A549 (cell line): ENCODE measurements around the gene ATP5MK. TPM values are rescaled to one million over a fixed set of nuclear protein-coding genes. Genes with fewer than 3 reads are reported as not detected.
A peak's percentile ranks its signal among the peaks of the same experiment; 100 is the strongest.
"Not testable (repeated sequence)": the region's sequence is repeated elsewhere in the genome, so short reads cannot be mapped to it uniquely, and the experiment has no call there.

Experiments used
- ATAC-seq, 2 experiments: fragments of 200-7000 bp in 1 of 2; fragments of >200 bp in 1 of 2; cut with Nextera tagmentation in 1 of 2; cut with Tn5 transposase in 1 of 2; 3 replicates each; pipeline versions ENCODE4 v1.8.0 to v1.9.1; 2018 to 2020; ENCODE audit warnings: mild to moderate bottlenecking in 1 of 2, moderate library complexity in 1 of 2
- CTCF ChIA-PET: fragments of 300-600 bp; sonication (Branson Sonifier 250); formaldehyde crosslinking; extraction: SDS; loops from one replicate; lab custom pipeline; 2021; ENCODE audit warnings: antibody characterized with exemption, inconsistent platforms; lab: Yijun Ruan, JAX
- POLR2A ChIA-PET: fragments of 350-600 bp; formaldehyde crosslinking; extraction: SDS; loops from one replicate; lab custom pipeline; 2021; ENCODE audit warnings: antibody characterized with exemption, inconsistent platforms; lab: Yijun Ruan, JAX
- DNase-seq, 2 experiments: peaks; one replicate each; pipeline versions ENCODE4 v3.0.0 to v3.0.0-alpha.2; 2011 to 2016; ENCODE audit warnings: low read depth in 1 of 2, low spot score in 1 of 2
- FAIRE-seq: peaks from 2 replicates; lab custom pipeline; 2011; peaks lifted over from hg19 to GRCh38; lab: Jason Lieb, UNC
- H3K27ac ChIP-seq, 2 experiments: fragments of >200 bp; sonication (Bioruptor Twin); formaldehyde crosslinking; 3 replicates each; pipeline ENCODE4 v1.5.1; 2016 to 2017
- H3K4me1 ChIP-seq: fragments of >200 bp; sonication (Bioruptor Twin); formaldehyde crosslinking; 3 replicates; pipeline ENCODE4 v1.6.1; 2016
- H3K4me2 ChIP-seq: fragments of >200 bp; sonication (Bioruptor Twin); formaldehyde crosslinking; 3 replicates; pipeline ENCODE4 v1.6.1; 2016
- H3K4me3 ChIP-seq: fragments of >200 bp; sonication (Bioruptor Twin); formaldehyde crosslinking; 3 replicates; pipeline ENCODE4 v1.5.1; 2016
- H3K9me3 ChIP-seq: fragments of >200 bp; sonication (Bioruptor Twin); formaldehyde crosslinking; 3 replicates; pipeline ENCODE4 v1.6.1; 2016
- CTCF ChIP-seq: fragments of >200 bp; sonication (Bioruptor Twin); formaldehyde crosslinking; IDR thresholded peaks from 3 replicates; pipeline ENCODE4 v1.5.1; 2016
- ELK1 ChIP-seq: fragments of 150-350 bp; IDR thresholded peaks from 2 replicates; pipeline ENCODE4 v1.6.1; 2014; ENCODE audit warnings: low read depth, mild to moderate bottlenecking, low read length
- FOSL2 ChIP-seq, 2 experiments: fragments of 450-650 bp in 1 of 2; fragments of >200 bp in 1 of 2; sonication (Bioruptor Twin) in 1 of 2; formaldehyde crosslinking; IDR thresholded peaks; 2 replicates each; pipeline versions ENCODE4 v1.5.0 to v1.6.1; 2016 to 2020; ENCODE audit warnings: mild to moderate bottlenecking in 1 of 2, moderate library complexity in 1 of 2
- HOXA7 ChIP-seq: fragments of 250-450 bp; sonication (Bioruptor Pico); IDR thresholded peaks from 2 replicates; pipeline ENCODE4 v1.5.0; 2020; ENCODE audit warnings: mild to moderate bottlenecking, moderate library complexity
- HOXB13 ChIP-seq: fragments of 250-450 bp; sonication (Bioruptor Pico); IDR thresholded peaks from 2 replicates; pipeline ENCODE4 v1.5.0; 2020; ENCODE audit warnings: low read depth, mild to moderate bottlenecking, moderate library complexity
- KDM1A ChIP-seq: fragments of 200-600 bp; sonication (generic); IDR thresholded peaks from 2 replicates; pipeline ENCODE4 v1.6.1; 2016; ENCODE audit warnings: low read depth, mild to moderate bottlenecking
- MAX ChIP-seq: IDR thresholded peaks from 2 replicates; pipeline ENCODE4 v1.6.1; 2012
- PHF8 ChIP-seq: fragments of 200-600 bp; sonication (generic); IDR thresholded peaks from 2 replicates; pipeline ENCODE4 v1.6.1; 2016; ENCODE audit warnings: low read depth, mild to moderate bottlenecking, antibody characterized with exemption, moderate library complexity, borderline replicate concordance
- RCOR1 ChIP-seq: fragments of 150-350 bp; IDR thresholded peaks from 2 replicates; pipeline ENCODE4 v1.6.1; 2014; ENCODE audit warnings: antibody characterized with exemption, low read length, low read depth
- SMC3 ChIP-seq: fragments of >200 bp; sonication (Bioruptor Twin); formaldehyde crosslinking; IDR thresholded peaks from 3 replicates; pipeline ENCODE4 v1.6.1; 2018; ENCODE audit warnings: inconsistent platforms
- SREBF2 ChIP-seq: fragments of 450-650 bp; IDR thresholded peaks from 2 replicates; pipeline ENCODE4 v1.6.1; 2014; ENCODE audit warnings: mild to moderate bottlenecking, moderate library complexity
- TFCP2L1 ChIP-seq: fragments of 250-450 bp; sonication (Bioruptor Pico); IDR thresholded peaks from 2 replicates; pipeline ENCODE4 v1.5.0; 2021; ENCODE audit warnings: mild to moderate bottlenecking
- ZC3H11A ChIP-seq: fragments of 450-650 bp; IDR thresholded peaks from 2 replicates; pipeline ENCODE4 v1.6.1; 2014; ENCODE audit warnings: antibody characterized with exemption, mild to moderate bottlenecking
- WGBS: methylation state at CpG from one replicate; pipeline ENCODE4 v1.1.6; 2017; ENCODE audit errors: missing lambda C conversion rate; 5-methylcytosine and 5-hydroxymethylcytosine counted together
- polyA plus RNA-seq, 4 experiments: library from polyadenylated mRNA; depleted of rRNA in 3 of 4; stranded (reverse); fragments of >200 nt; fragmentation: RNase III in 1 of 4; extraction: RNeasy Plus Mini Kit Qiagen cat#74134 plus additional on column Dnase treatment in 1 of 4; gene quantifications; 2 replicates in 3 of 4; 3 replicates in 1 of 4; pipeline ENCODE4 v1.2.3, GENCODE V29; 2011 to 2017

Gene ATP5MK
- polyA plus RNA-seq, 2 of the 4 experiments (the other 2 are of a cell fraction) = 492 to 682 TPM

- peak in 1 of 2 experiments; percentile 16 for DNase-seq
- Histone ChIP-seq H3K4me3 (peak overlapping the region; percentile 93), H3K27ac (peak overlapping the region; percentile 79 to 95), H3K9me3 (no peaks in the 10 kb centered on the region), H3K4me1 (peaks cover 9% of the 10 kb centered on the region; the same call in 2 of the 3 replicates), H3K4me2 (peak overlapping the region; percentile 84)
- FAIRE-seq = no peak
- ATAC-seq = no peak; a peak in 1 of 6 replicates
- 20% methylated on average over 10 of the region's 10 CpGs for WGBS
- ChIA-PET CTCF (interaction anchor here (0.9 to 2.9 kb wide), 3 partner anchors 29 to 451 kb away, joined by 3 to 11 read pairs (median 4); partner anchors contain the start of genes ATP5MK and PDCD11), POLR2A (interaction anchor here (0.7 to 1.7 kb wide), 7 partner anchors 9 to 213 kb away, joined by 3 to 8 read pairs (median 6); partner anchors contain the start of genes ATP5MK, INA, PCGF6 and PDCD11)
- TF ChIP-seq HOXB13 (CRISPR knock-in tag) (no peak), PHF8 (peak; percentile 52; the same call in 1 of the 2 replicates)
These were observed 28.9 kb downstream of the ATP5MK start for GRCh38 chr10:103367379-103367781.

GRCh38 chr10:103360791-103361190 is 35.5 kb downstream of the ATP5MK start:
- TF ChIP-seq FOSL2 (IDR thresholded peaks at IDR 0.05) = peak; percentile 15; the same call in 1 of the 2 replicates
- peak; percentile 75 for TF ChIP-seq FOSL2 (CRISPR knock-in tag; IDR thresholded peaks at IDR 0.05)
- not testable (repeated sequence) for H3K9me3 ChIP-seq, H3K4me1 ChIP-seq, H3K4me3 ChIP-seq, FAIRE-seq, H3K4me2 ChIP-seq
- peak; percentile 86 to 89 for ATAC-seq
- POLR2A ChIA-PET = interaction anchor here (1.1 to 1.3 kb wide), 2 partner anchors 10 to 168 kb away, joined by 3 to 8 read pairs; partner anchors contain the start of genes NT5C2 and PCGF6
- 33% methylated on average over 9 of the region's 9 CpGs for WGBS
- peak; percentile 68 to 79 for DNase-seq
- H3K27ac ChIP-seq = peak overlapping the region in 1 of 2 experiments; percentile 50; a peak in 3 of 6 replicates
- CTCF ChIA-PET = interaction anchor here (0.7 to 1.2 kb wide), 3 partner anchors 9 to 175 kb away, joined by 3 to 4 read pairs (median 3); no protein-coding TSS in a partner anchor

- H3K9me3 ChIP-seq, H3K27ac ChIP-seq, H3K4me3 ChIP-seq, H3K4me2 ChIP-seq, DNase-seq, POLR2A ChIA-PET, H3K4me1 ChIP-seq, FAIRE-seq, ATAC-seq: not testable (repeated sequence)
- CTCF ChIA-PET = interaction anchor here (0.6 kb wide), 1 partner anchor 35 kb away, joined by 3 read pairs; no protein-coding TSS in a partner anchor
- WGBS = 93% methylated on average over 4 of the region's 4 CpGs
- TF ChIP-seq ZC3H11A = peak; percentile 86
These were observed 36.8 kb downstream of the ATP5MK start for GRCh38 chr10:103359493-103359892.

GRCh38 chr10:103355906-103356599 is 40.2 kb downstream of the ATP5MK start:
- H3K27ac ChIP-seq = no peak overlapping the region
- TF ChIP-seq HOXA7 (CRISPR knock-in tag) = no peak
- TF ChIP-seq RCOR1 = no peak
- TF ChIP-seq ELK1 = no peak
- TF ChIP-seq TFCP2L1 = no peak
- TF ChIP-seq MAX = no peak
- TF ChIP-seq KDM1A = no peak
- TF ChIP-seq CTCF = no peak
- TF ChIP-seq SREBF2 = no peak
- no peak for TF ChIP-seq SMC3
- ATAC-seq = no peak
- no peak for FAIRE-seq
- H3K9me3 ChIP-seq = no peaks in the 10 kb centered on the region
- DNase-seq = no peak
- no peak overlapping the region for H3K4me3 ChIP-seq
- H3K4me2 ChIP-seq = no peak overlapping the region
- peaks cover 14% of the 10 kb centered on the region; the same call in 2 of the 3 replicates for H3K4me1 ChIP-seq
- ChIA-PET POLR2A (no interaction called here), CTCF (interaction anchor here (0.6 to 1.6 kb wide), 5 partner anchors 9 to 97 kb away, joined by 3 to 5 read pairs (median 3); partner anchors contain the start of gene TAF5)
- 64% methylated on average over 5 of the region's 5 CpGs for WGBS

GRCh38 chr10:103354567-103354966 is 41.7 kb downstream of the ATP5MK start:
- POLR2A ChIA-PET = not testable (repeated sequence)

More at GRCh38 chr10:103354567-103354966, 41.7 kb downstream of the ATP5MK start:
- DNase-seq, H3K4me1 ChIP-seq, H3K4me3 ChIP-seq, H3K4me2 ChIP-seq, FAIRE-seq, ATAC-seq, H3K9me3 ChIP-seq, H3K27ac ChIP-seq, CTCF ChIA-PET: not testable (repeated sequence)
- WGBS = 91% methylated on average over 4 of the region's 4 CpGs
